Muscle of leg (tissue), 11 donors: Measurements from ENCODE around the gene TBC1D1. TPM values are rescaled to one million over a fixed set of nuclear protein-coding genes. Genes with fewer than 3 reads are reported as not detected.

Source experiments
- DNase-seq: peaks from one replicate; pipeline ENCODE4 v3.0.0; 2013
- H3K27ac ChIP-seq: one replicate; pipeline ENCODE4 v1.5.1; 2013; ENCODE audit warnings: mild to moderate bottlenecking, low read length, control low read depth
- H3K27me3 ChIP-seq: one replicate; pipeline ENCODE4 v1.6.1; 2013; ENCODE audit warnings: low read length; ENCODE audit not compliant: control insufficient read depth, insufficient read depth
- H3K36me3 ChIP-seq: one replicate; pipeline ENCODE4 v1.6.1; 2013; ENCODE audit warnings: low read length; ENCODE audit not compliant: control insufficient read depth, insufficient read depth
- H3K4me1 ChIP-seq: one replicate; pipeline ENCODE4 v1.6.1; 2013; ENCODE audit warnings: low read length; ENCODE audit not compliant: control insufficient read depth, insufficient read depth
- H3K4me3 ChIP-seq: one replicate; pipeline ENCODE4 v1.5.1; 2013; ENCODE audit warnings: low read length, control low read depth
- H3K9me3 ChIP-seq: replicated peaks from 2 replicates; pipeline ENCODE4 v1.6.1; 2013; ENCODE audit warnings: low read depth, low read length; ENCODE audit not compliant: control insufficient read depth
- WGBS: methylation state at CpG from one replicate; pipeline ENCODE4 v1.1.5; 2013; ENCODE audit warnings: missing lambda C conversion rate; ENCODE audit not compliant: insufficient coverage; 5-methylcytosine and 5-hydroxymethylcytosine counted together
- polyA plus RNA-seq, 8 donors: library from polyadenylated mRNA; unstranded; fragments of 120-200 nt; gene quantifications; one replicate each; pipeline versions ENCODE4 v1.2.1 to v1.2.3, GENCODE V29; 2013; ENCODE audit warnings: inconsistent platforms in 1 of 8, low replicate concordance in 1 of 8; ENCODE audit not compliant: insufficient read length in 8 of 8, insufficient read depth in 1 of 8
- total RNA-seq: library from RNA; stranded (reverse); fragments of 120-200 nt; gene quantifications from one replicate; pipeline ENCODE4 v1.2.4, GENCODE V29; 2013

TBC1D1 gene
- total and polyA plus RNA-seq, 9 donors: 38.0 to 85.3 (median 55.3) TPM

DNA sequence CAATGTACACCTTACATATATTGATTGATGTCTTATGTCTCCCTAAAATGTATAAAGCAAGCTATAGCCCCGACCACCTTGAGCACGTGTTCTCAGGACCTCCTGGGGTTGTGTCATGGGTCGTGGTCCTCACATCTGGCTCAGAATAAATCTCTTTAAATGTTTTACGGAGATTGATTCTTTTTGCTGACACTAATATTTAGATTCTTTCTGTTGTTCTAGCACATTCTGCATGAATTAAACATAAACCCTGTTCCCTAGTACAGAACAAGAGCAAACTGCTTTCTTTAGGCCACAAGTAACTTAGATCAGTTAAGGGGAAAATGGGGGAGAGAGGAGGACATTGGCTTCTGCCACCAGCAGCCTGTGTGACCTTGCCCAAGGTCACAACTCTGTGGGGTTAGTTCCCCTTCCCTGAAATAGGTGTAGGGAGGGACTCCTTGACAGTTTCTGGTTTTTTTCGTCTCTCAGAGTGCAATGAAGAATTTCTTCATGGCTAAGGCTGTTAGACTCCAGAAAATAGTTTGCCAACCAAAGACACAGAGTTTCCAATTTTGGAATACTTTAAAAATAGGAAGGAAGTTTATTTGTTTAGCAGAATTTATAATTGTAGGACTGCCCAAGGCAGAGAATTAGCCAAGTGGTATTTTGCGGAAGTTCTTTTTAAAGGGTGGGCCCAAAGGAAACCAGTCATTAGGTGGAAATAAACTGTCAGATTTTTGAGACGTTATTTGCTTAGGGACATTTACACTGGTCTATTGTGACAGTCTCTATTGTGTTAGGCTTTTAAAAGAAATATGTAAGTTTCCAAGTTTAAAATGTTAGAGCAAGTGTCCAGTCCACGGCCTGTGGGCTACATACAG, 98.7 kb downstream of the TBC1D1 start:
- DNase-seq: peak; percentile 47
- WGBS: 100% methylated on average over 1 of the region's 8 CpGs
- Histone ChIP-seq H3K4me1 (peaks cover 11% of the 10 kb centered on the region), H3K36me3 (no peaks in the 10 kb centered on the region), H3K27ac (peak overlapping the region; percentile 67), H3K9me3 (no peaks in the 10 kb centered on the region), H3K4me3 (no peak overlapping the region), H3K27me3 (no peaks in the 10 kb centered on the region)

DNA sequence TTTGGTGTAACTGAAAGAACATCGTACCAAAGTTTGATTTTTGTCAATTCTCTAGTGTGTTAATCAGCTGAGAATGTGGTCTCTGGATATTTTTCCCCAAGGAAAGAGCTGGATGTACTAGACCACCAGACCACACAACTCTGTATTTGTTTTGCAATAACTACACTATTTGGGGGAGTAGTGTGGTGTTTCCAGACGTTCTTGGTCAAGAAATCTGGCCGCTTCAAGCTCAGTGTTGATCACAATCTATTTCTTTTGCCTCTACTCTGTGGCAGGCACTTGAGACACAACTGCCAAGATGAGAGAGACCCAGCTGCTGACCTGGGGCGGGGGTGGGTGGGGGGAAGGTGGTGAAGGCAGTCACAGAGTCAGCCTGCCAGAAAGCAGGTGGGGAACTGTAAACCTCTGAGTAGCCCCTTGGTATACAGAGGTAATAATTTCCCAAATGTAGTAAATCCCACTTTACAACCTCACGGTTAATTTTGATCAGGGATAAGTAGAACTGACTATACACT, 99.9 kb downstream of the TBC1D1 start:
- peak overlapping the region; percentile 67 for H3K27ac ChIP-seq
- H3K36me3 ChIP-seq: no peaks in the 10 kb centered on the region
- no peak for DNase-seq
- WGBS: 100% methylated on average over 1 of the region's 5 CpGs
- H3K4me1 ChIP-seq: peaks cover 11% of the 10 kb centered on the region
- no peaks in the 10 kb centered on the region for H3K9me3 ChIP-seq
- H3K4me3 ChIP-seq: no peak overlapping the region
- H3K27me3 ChIP-seq: no peaks in the 10 kb centered on the region

DNA sequence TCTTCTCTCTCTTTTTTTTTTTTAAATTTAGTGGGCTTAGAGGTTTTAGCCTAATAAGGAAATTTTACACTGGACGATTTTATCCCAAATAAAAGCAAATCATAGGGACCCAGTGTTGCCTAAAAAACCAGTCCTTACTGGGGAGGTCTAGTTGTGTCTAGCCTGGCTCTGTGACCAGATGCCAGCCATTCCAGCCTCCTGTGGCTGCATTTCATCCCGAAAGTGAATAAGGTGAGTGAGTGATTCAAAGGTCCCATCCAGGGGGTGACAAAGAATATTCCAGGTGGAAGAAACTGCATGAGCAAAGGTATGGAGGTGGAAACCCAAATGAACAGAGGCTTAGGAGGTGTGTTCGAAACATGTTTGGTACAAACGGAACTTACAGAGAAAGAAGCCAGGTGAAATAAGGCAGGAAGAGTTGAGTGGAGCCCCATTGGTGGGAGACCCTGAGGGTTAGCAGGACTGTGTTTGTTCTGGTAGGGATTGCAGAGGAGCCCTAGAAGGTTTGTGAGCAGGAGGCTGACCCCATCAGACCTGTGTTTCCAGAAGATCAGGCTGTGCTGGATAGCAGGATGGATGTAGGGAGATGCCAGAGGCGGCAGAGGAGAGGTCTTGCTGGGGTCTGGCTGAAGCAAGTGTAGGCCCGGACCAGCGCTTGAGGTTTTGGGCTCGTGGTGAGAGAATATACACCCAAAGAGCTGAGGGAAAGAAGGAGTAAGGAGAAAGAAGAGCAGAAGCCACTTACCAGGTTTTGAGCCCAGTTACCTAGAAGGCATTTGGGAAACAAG, 100.9 kb downstream of the TBC1D1 start:
- no peak overlapping the region for H3K27ac ChIP-seq
- H3K27me3 ChIP-seq: no peaks in the 10 kb centered on the region
- H3K36me3 ChIP-seq: no peaks in the 10 kb centered on the region
- no peak for DNase-seq
- H3K4me3 ChIP-seq: no peak overlapping the region
- H3K9me3 ChIP-seq: no peaks in the 10 kb centered on the region
- H3K4me1 ChIP-seq: peaks cover 14% of the 10 kb centered on the region
- 98% methylated on average over 6 of the region's 8 CpGs for WGBS

DNA sequence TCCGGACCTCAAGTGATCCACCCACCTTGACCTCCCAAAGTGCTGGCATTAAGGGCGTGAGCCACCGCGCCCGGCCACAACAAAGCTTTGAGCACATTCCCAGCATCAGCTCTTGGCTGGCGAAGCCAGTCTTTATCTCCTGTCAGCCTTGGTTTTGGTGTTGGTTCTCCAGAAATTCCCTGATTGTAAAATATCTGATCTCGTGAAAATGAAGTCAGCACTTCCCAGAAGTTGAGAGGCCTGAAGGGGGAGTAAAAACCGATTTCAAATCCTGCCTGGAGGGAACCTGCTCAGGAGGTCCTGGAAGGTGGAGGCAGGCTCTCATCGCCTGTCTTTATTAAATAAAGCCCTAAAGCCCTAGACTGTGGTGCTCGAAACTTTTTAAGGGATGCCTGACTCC, 102.9 kb downstream of the TBC1D1 start:
- Histone ChIP-seq H3K4me1 (peaks cover 22% of the 10 kb centered on the region), H3K9me3 (no peaks in the 10 kb centered on the region), H3K4me3 (no peak overlapping the region), H3K27ac (no peak overlapping the region), H3K36me3 (no peaks in the 10 kb centered on the region), H3K27me3 (no peaks in the 10 kb centered on the region)
- DNase-seq: no peak
- WGBS: 86% methylated on average over 10 of the region's 10 CpGs

DNA sequence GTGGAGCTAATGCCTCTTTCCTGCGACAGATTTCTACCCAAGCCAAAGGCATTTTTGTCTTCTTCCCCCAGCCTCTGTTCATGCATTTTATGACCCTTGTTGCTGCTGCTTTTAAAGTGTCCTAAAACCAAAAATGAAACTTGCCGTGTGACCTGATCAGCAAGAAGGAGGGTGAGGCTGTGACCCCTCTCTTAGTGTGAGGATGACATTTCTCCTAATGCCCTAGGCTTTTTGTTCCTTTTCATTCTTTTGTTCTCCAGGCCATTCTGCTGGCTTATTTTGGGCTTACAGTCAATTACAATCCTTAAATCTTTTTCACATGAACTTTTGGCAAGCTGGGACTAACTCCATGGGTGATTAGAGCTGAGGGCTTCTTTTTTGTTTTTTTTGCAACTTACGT, 103.7 kb downstream of the TBC1D1 start:
- WGBS: no CpG with 5 or more reads among the region's 3 CpGs
- DNase-seq: no peak
- Histone ChIP-seq H3K27me3 (no peaks in the 10 kb centered on the region), H3K27ac (no peak overlapping the region), H3K4me3 (no peak overlapping the region), H3K9me3 (no peaks in the 10 kb centered on the region), H3K36me3 (no peaks in the 10 kb centered on the region), H3K4me1 (peaks cover 22% of the 10 kb centered on the region)

DNA sequence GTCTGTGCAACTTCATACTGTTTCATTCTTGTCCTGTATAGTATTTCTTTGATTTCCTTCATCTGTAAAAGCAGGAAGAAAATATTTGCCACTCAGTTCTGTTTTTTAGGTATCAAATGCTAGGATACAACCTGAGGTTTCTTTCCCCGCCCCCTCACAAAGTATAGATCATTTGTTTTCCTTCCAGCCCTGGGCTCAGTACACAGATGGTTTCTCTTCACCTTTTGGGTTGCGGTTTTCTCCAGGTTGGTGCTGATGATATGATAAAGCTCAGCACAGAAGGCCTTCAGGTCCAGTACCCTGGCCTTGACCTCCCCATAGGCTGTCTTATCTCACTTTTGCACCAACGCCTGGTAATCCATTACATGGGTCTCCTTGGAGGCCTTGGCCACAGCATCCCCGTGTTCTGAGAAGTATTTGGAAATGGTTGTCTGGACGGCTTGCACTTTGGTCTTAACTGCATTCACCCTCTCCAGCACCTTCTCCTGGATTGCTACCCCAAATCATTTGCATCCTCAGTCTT, 104.5 kb downstream of the TBC1D1 start:
- H3K27ac ChIP-seq: no peak overlapping the region
- H3K4me3 ChIP-seq: no peak overlapping the region
- no peaks in the 10 kb centered on the region for H3K36me3 ChIP-seq
- WGBS: 100% methylated on average over 2 of the region's 5 CpGs
- peaks cover 22% of the 10 kb centered on the region for H3K4me1 ChIP-seq
- no peaks in the 10 kb centered on the region for H3K9me3 ChIP-seq
- no peaks in the 10 kb centered on the region for H3K27me3 ChIP-seq
- no peak for DNase-seq

DNA sequence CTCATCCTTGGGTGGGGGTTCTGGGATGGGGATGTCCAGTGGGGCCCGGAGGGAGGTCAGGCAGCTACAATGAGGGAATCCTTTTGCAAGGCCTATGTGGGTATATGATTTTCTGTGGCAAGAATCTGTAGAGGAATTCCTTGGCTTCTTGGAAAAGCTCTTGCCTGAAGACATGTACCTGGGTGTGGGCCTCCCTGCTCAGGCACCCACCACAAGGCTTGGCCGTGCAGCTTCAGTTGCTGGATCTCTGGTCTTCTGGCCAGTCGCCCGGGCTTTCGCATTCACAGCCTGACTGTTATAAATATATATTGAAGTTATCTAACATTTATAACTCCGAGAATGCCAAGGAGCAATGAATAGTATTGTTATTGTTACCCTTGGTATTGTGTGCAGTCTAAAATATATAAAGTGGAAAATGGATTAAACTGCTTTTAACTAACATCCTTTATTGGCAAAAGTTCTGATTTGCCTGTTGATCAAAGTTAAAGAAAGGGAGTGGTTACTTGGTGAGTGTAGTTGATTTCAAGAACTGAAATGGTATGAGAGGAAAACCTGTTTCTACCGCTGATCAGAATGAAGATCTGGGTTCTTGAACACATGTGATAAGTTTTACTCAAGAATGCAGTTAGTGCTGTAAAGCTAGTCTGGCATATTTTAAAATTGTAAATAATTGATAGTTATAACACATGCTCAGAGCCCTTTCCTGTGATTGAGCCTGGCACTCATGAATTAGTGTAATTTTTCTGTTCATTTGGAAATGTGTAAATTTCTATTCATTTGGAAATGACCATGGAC, 105.3 kb downstream of the TBC1D1 start:
- no CpG with 5 or more reads among the region's 7 CpGs for WGBS
- Histone ChIP-seq H3K9me3 (no peaks in the 10 kb centered on the region), H3K27ac (no peak overlapping the region), H3K4me3 (no peak overlapping the region), H3K36me3 (no peaks in the 10 kb centered on the region), H3K27me3 (no peaks in the 10 kb centered on the region), H3K4me1 (peaks cover 17% of the 10 kb centered on the region)
- DNase-seq: no peak

DNA sequence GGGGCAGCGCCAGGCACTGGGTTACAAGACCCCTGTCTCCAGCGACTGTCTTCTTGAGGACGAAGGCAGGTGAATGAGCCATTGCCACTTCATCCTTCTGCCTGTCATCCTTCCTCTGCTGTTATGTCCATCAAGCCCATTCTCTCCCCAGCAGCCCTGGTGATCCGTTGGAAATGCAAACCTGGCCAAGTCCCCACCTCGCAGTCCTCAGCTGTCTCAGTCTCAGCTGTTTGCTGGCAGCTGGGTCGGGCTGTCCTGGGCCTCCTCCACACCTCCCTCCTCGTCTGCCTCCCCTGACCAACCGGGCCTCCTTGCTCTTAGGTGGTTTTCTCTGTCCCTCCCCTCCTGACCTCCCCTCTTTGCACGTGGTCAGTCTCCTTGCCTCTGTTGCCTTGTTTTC, 107.3 kb downstream of the TBC1D1 start:
- Histone ChIP-seq H3K4me1 (peaks cover 14% of the 10 kb centered on the region), H3K9me3 (no peaks in the 10 kb centered on the region), H3K27me3 (no peaks in the 10 kb centered on the region), H3K27ac (no peak overlapping the region), H3K4me3 (no peak overlapping the region), H3K36me3 (no peaks in the 10 kb centered on the region)
- DNase-seq: peak; percentile 49
- WGBS: 57% methylated on average over 8 of the region's 9 CpGs

DNA sequence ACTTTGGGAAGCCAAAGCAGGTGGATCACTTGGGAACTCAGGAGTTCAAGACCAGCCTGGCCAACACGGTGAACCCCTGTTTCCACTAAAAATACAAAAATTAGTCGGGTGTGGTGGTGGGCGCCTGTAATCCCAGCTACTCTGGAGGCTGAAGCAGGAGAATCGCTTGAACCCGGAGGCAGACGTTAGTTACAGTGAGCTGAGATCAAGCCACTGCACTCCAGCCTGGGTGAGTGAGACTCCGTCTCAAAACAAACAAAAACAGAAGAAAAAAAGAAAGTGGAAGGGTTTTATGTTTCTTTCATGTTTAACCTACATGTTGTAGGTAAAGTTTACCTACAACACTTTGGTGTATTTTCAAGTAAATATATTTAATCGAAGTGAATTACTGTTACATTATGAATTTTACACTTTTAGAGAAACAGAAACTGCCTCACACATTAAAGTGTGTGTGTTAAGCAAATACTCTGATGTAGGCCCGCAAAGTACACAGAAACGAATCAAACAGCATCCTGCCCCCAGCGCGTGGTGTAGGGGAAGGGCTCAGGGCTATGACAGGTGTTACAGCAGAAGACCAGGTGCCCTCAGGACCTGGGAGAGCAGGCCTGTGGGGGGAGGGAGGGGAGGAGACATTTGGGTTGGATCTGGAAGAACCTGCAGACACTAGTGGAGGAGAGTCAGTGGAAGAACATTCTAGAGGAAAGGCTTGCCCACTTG, 108.3 kb downstream of the TBC1D1 start:
- WGBS: 82% methylated on average over 5 of the region's 12 CpGs
- H3K36me3 ChIP-seq: no peaks in the 10 kb centered on the region
- H3K9me3 ChIP-seq: no peaks in the 10 kb centered on the region
- no peak for DNase-seq
- peaks cover 13% of the 10 kb centered on the region for H3K4me1 ChIP-seq
- H3K27ac ChIP-seq: no peak overlapping the region
- H3K27me3 ChIP-seq: no peaks in the 10 kb centered on the region
- H3K4me3 ChIP-seq: no peak overlapping the region
